Panc1 (cell line): ENCODE data around the gene TMEM91. TPM values are rescaled to one million over a fixed set of nuclear protein-coding genes. Genes with fewer than 3 reads are reported as not detected.
"Not testable (repeated sequence)": the region's sequence is repeated elsewhere in the genome, so short reads cannot be mapped to it uniquely, and the experiment has no call there.

ENCODE experiments used
- ATAC-seq: fragments of 200-7000 bp; cut with Tn5 transposase; 2 replicates; pipeline ENCODE4 v1.9.1; 2020; ENCODE audit warnings: mild to moderate bottlenecking, moderate library complexity
- BruUV-seq: library from RNA; stranded (reverse); fragments of 400-500 nt; replicated peaks from 2 replicates; lab custom pipeline; 2021; lab: Mats Ljungman, UMichigan
- CTCF ChIA-PET: fragments of 300-600 bp; sonication (Branson Sonifier 250); formaldehyde crosslinking; loops from one replicate; lab custom pipeline; 2022; ENCODE audit warnings: antibody characterized with exemption; lab: Charles Lee
- POLR2A ChIA-PET: fragments of 300-600 bp; sonication (Branson Sonifier 250); formaldehyde crosslinking; loops from one replicate; lab custom pipeline; 2022; ENCODE audit warnings: antibody characterized with exemption; lab: Charles Lee
- DNase-seq: peaks from one replicate; pipeline ENCODE4 v3.0.0-alpha.2; 2010; ENCODE audit warnings: low read depth, low spot score
- H3K27ac ChIP-seq: 2 replicates; pipeline ENCODE4 v1.5.1; 2011; ENCODE audit warnings: mild to moderate bottlenecking, low read length, inconsistent platforms
- H3K27me3 ChIP-seq: fragments of 200-500 bp; sonication (Bioruptor generic); 2 replicates; pipeline ENCODE4 v1.6.0; 2014; ENCODE audit warnings: low read length, inconsistent platforms; ENCODE audit not compliant: control insufficient read depth, insufficient read depth
- H3K36me3 ChIP-seq: fragments of 200-500 bp; sonication (Bioruptor generic); 2 replicates; pipeline ENCODE4 v1.5.1; 2014; ENCODE audit warnings: inconsistent platforms, mild to moderate bottlenecking, low read length, moderate library complexity; ENCODE audit not compliant: control insufficient read depth, insufficient read depth
- H3K4me1 ChIP-seq: 2 replicates; pipeline ENCODE4 v1.5.1; 2011; ENCODE audit warnings: inconsistent platforms, mild to moderate bottlenecking, low read length, moderate library complexity; ENCODE audit not compliant: control insufficient read depth, insufficient read depth
- H3K4me3 ChIP-seq, 2 experiments: 2 replicates each; pipeline ENCODE4 v1.5.1; 2011 to 2012; ENCODE audit warnings: low read depth in 2 of 2, low read length in 2 of 2, mild to moderate bottlenecking in 2 of 2, inconsistent platforms in 1 of 2, moderate library complexity in 1 of 2
- H3K9me3 ChIP-seq: fragments of 200-500 bp; sonication (Bioruptor generic); 2 replicates; pipeline ENCODE4 v1.5.1; 2014; ENCODE audit warnings: low read depth, mild to moderate bottlenecking, inconsistent platforms, low read length, moderate library complexity; ENCODE audit not compliant: control insufficient read depth, insufficient read depth
- POLR2AphosphoS5 ChIP-seq: IDR thresholded peaks from 2 replicates; pipeline ENCODE4 v1.6.1; 2012; ENCODE audit warnings: mild to moderate bottlenecking, low read depth, low read length, moderate library complexity
- SIN3A ChIP-seq: IDR thresholded peaks from 2 replicates; pipeline ENCODE4 v1.6.1; 2012; ENCODE audit warnings: low read depth, mild to moderate bottlenecking, low read length, moderate library complexity, borderline replicate concordance; ENCODE audit not compliant: insufficient read depth
- TCF7L2 ChIP-seq: IDR thresholded peaks from 2 replicates; pipeline ENCODE4 v1.6.1; 2011; ENCODE audit warnings: mild to moderate bottlenecking, low read depth, low read length, inconsistent platforms
- in situ Hi-C: cut with HindIII; loops from 2 replicates; pipeline ENCODE4 v1.10.0; 2016; ENCODE audit warnings: low sequenced_read_pairs, low pct_unique_long_range_greater_than_20kb
- intact Hi-C: fragments of 100-400 bp; cut with micrococcal nuclease; formaldehyde crosslinking; loops from one replicate; pipeline ENCODE4 v1.10.0; 2022; ENCODE audit not compliant: unreplicated experiment
- total RNA-seq: library from RNA; stranded (reverse); gene quantifications from one replicate; pipeline ENCODE4 v1.2.1, GENCODE V29; 2021; ENCODE audit not compliant: unreplicated experiment
- TF ChIP-seq, protein P1 (sequence below), 2 experiments: IDR thresholded peaks; 2 replicates each; pipeline ENCODE4 v1.6.1; 2011 to 2012; ENCODE audit warnings: low read depth in 2 of 2, control low read depth in 1 of 2, low read length in 1 of 2, mild to moderate bottlenecking in 1 of 2, moderate library complexity in 1 of 2; ENCODE audit not compliant: insufficient read depth in 1 of 2
- TF ChIP-seq, protein P2 (sequence below): fragments of 450-650 bp; IDR thresholded peaks from 2 replicates; pipeline ENCODE4 v1.5.1; 2017; ENCODE audit warnings: mild to moderate bottlenecking

The TMEM91 gene
- total RNA-seq, 1 experiment from 2014 or later, result 4.4 TPM

DNA sequence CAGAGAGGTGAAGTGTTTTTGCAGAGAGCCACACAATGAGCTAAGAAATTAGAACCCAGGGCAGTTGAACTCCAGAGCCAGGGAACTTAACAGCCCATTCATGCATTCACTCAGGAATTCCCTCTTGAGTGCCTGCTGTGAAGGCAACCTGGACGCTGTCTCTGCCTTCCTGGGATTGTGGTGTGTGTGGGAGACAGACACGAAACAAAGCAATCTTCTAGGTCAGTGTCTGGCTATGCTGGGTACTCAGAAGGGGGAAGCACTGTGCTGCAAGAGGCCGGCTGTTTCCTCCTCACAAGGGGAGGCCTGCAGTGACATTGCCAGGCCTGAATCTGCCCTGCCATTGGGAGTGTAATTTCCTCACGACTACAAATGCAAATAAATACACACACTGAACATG lies 30.9 kb downstream of the TMEM91 start:
- in situ Hi-C loops (no loop called here), intact Hi-C loops (no loop called here)
- Histone ChIP-seq H3K9me3 (no peaks in the 10 kb centered on the region), H3K27ac (no peak overlapping the region), H3K36me3 (no peaks in the 10 kb centered on the region), H3K27me3 (no peaks in the 10 kb centered on the region), H3K4me1 (no peaks in the 10 kb centered on the region), H3K4me3 (no peak overlapping the region)
- ATAC-seq (no peak), DNase-seq (no peak)
- no peak for TF ChIP-seq POLR2AphosphoS5
- TF ChIP-seq, protein P1, sequence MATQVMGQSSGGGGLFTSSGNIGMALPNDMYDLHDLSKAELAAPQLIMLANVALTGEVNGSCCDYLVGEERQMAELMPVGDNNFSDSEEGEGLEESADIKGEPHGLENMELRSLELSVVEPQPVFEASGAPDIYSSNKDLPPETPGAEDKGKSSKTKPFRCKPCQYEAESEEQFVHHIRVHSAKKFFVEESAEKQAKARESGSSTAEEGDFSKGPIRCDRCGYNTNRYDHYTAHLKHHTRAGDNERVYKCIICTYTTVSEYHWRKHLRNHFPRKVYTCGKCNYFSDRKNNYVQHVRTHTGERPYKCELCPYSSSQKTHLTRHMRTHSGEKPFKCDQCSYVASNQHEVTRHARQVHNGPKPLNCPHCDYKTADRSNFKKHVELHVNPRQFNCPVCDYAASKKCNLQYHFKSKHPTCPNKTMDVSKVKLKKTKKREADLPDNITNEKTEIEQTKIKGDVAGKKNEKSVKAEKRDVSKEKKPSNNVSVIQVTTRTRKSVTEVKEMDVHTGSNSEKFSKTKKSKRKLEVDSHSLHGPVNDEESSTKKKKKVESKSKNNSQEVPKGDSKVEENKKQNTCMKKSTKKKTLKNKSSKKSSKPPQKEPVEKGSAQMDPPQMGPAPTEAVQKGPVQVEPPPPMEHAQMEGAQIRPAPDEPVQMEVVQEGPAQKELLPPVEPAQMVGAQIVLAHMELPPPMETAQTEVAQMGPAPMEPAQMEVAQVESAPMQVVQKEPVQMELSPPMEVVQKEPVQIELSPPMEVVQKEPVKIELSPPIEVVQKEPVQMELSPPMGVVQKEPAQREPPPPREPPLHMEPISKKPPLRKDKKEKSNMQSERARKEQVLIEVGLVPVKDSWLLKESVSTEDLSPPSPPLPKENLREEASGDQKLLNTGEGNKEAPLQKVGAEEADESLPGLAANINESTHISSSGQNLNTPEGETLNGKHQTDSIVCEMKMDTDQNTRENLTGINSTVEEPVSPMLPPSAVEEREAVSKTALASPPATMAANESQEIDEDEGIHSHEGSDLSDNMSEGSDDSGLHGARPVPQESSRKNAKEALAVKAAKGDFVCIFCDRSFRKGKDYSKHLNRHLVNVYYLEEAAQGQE (IDR thresholded peaks at IDR 0.05; ENCODE audit: insufficient read depth in 1 of 2, low read depth in 2 of 2, low read length in 1 of 2), result no peak
- TF ChIP-seq TCF7L2, result no peak
- TF ChIP-seq SIN3A, result no peak
- TF ChIP-seq, protein P2, sequence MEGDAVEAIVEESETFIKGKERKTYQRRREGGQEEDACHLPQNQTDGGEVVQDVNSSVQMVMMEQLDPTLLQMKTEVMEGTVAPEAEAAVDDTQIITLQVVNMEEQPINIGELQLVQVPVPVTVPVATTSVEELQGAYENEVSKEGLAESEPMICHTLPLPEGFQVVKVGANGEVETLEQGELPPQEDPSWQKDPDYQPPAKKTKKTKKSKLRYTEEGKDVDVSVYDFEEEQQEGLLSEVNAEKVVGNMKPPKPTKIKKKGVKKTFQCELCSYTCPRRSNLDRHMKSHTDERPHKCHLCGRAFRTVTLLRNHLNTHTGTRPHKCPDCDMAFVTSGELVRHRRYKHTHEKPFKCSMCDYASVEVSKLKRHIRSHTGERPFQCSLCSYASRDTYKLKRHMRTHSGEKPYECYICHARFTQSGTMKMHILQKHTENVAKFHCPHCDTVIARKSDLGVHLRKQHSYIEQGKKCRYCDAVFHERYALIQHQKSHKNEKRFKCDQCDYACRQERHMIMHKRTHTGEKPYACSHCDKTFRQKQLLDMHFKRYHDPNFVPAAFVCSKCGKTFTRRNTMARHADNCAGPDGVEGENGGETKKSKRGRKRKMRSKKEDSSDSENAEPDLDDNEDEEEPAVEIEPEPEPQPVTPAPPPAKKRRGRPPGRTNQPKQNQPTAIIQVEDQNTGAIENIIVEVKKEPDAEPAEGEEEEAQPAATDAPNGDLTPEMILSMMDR, result no peak
- ChIA-PET CTCF (no interaction called here), POLR2A (no interaction called here)
- no TSS peak for BruUV-seq

DNA sequence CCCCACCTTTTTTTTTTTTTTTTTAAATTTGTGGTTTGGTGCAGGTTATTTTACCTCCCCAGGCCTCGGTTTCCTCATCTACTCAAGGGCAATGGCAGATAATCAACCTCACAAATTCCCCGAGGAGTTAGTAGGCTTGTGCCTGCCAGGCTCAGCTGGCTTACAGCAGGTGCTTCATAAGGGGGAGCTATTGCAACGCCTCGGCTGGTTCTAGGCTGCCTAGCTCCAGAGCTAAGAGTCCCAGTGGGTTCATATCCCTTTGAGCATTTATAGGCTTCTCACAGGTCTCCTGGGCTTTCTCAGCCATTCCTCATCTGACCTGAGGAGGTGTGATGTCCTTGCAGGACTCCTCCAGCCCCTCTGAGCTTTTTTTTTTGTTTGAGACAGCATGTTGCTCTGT lies 31.9 kb downstream of the TMEM91 start:
- Histone ChIP-seq H3K27me3 (no peaks in the 10 kb centered on the region), H3K4me3 (no peak overlapping the region), H3K36me3 (no peaks in the 10 kb centered on the region), H3K9me3 (no peaks in the 10 kb centered on the region), H3K27ac (no peak overlapping the region), H3K4me1 (no peaks in the 10 kb centered on the region)
- in situ Hi-C loops (no loop called here), intact Hi-C loops (no loop called here)
- no peak for DNase-seq
- ChIA-PET POLR2A (no interaction called here), CTCF (interaction anchor here (0.7 kb wide), 1 partner anchor 33 kb away, joined by 4 read pairs; no protein-coding TSS in a partner anchor)
- no peak for ATAC-seq
- BruUV-seq, result no TSS peak
- TF ChIP-seq, protein P2, result no peak
- TF ChIP-seq POLR2AphosphoS5 (no peak), TCF7L2 (no peak), SIN3A (no peak)
- TF ChIP-seq, protein P1 (IDR thresholded peaks at IDR 0.05; ENCODE audit: insufficient read depth in 1 of 2, low read depth in 2 of 2, low read length in 1 of 2), result no peak

DNA sequence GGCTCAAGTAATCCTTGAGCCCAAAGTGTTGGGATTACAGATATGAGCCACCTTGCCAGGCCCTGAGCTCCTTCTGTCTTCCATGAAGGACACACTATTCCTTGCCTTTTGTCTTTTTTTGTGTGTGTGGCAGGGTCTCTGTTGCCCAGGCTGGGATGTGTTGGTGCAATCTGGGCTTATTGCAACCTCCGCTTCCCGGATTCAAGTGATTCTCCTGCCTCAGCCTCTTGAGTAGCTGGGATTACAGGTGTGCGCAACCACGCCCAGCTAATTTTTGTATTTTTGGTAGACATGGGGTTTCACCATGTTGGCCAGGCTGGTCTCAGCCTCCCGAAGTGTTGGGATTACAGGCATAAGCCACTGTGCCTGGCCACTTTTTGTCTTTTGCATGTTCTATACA lies 32.5 kb downstream of the TMEM91 start:
- H3K4me1 ChIP-seq, H3K4me3 ChIP-seq, H3K27me3 ChIP-seq, ATAC-seq, intact Hi-C loops, H3K27ac ChIP-seq, BruUV-seq, in situ Hi-C loops, DNase-seq, H3K9me3 ChIP-seq, CTCF ChIA-PET, H3K36me3 ChIP-seq, POLR2A ChIA-PET: not testable (repeated sequence)
